AML-193 (cell line): Measurements from ENCODE around the gene GPR137C.

Experiments
- DNase-seq, 2 experiments: peaks; one replicate each; lab custom pipeline; 2025; lab: John Stamatoyannopoulos, UW

Gene GPR137C

DNA sequence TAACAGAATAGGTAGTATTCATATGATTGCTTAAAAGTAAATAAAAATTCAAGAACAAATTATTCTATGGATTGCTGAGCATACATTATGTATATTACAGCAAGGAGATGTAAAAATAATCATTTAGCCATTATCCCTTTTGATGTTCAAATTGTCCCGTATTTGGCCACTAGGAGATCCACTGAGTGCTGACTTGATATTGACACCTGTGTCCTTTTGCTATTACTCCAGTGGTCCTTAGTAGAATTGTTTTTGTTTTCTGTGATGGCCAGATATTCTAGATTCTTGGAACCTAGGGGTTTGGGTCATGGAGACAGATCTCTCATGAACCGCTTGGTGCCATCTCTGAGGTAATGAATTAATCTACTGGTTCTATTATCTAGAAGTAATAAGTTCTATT is 126.0 kb downstream of the GPR137C start:
- peak in 1 of 2 experiments; percentile 28 for DNase-seq

GRCh38 chr14:52683985-52684520 is 131.4 kb downstream of the GPR137C start:
- no peak for DNase-seq

- DNase-seq, result no peak
Observed at GRCh38 chr14:52686176-52686575, 133.5 kb downstream of the GPR137C start.
